SK-N-SH (cell line): ENCODE results near the gene COL1A2. TPM values are rescaled to one million over a fixed set of nuclear protein-coding genes. Genes with fewer than 3 reads are reported as not detected.

Experiments
- CTCF ChIA-PET: fragments of 300-600, 350-600 bp; formaldehyde crosslinking; extraction: SDS; loops from one replicate; lab custom pipeline; 2021; lab: Yijun Ruan, JAX
- POLR2A ChIA-PET: fragments of 350-600 bp; sonication (Branson Sonifier 250); formaldehyde crosslinking; extraction: SDS; loops from one replicate; lab custom pipeline; 2020; ENCODE audit warnings: antibody characterized with exemption, inconsistent platforms; lab: Yijun Ruan, JAX
- DNase-seq: peaks from one replicate; pipeline ENCODE4 v3.0.0; 2012
- H2AFZ ChIP-seq: fragments of 200-600 bp; sonication (generic); 2 replicates; pipeline ENCODE4 v1.8.1; 2016; ENCODE audit warnings: antibody characterized with exemption, mild to moderate bottlenecking, low read depth
- H3F3A ChIP-seq: fragments of 200-600 bp; sonication (generic); replicated peaks from 2 replicates; pipeline ENCODE3; 2016; ENCODE audit warnings: antibody characterized with exemption, mild to moderate bottlenecking; ENCODE audit not compliant: insufficient read depth
- H3K27ac ChIP-seq, 2 experiments: fragments of 200-500 bp in 1 of 2; fragments of 200-600 bp in 1 of 2; sonication (Bioruptor generic) in 1 of 2; sonication (generic), shearing (Covaris generic) in 1 of 2; 2 replicates each; pipeline versions ENCODE4 v1.5.1 to v1.6.1; 2014 to 2016; ENCODE audit warnings: low read depth in 2 of 2, inconsistent platforms in 1 of 2, low read length in 1 of 2, mild to moderate bottlenecking in 1 of 2, mixed read lengths in 1 of 2
- H3K27me3 ChIP-seq: fragments of 200-600 bp; sonication (generic), shearing (Covaris generic); 2 replicates; pipeline ENCODE4 v1.6.1; 2016; ENCODE audit warnings: mixed run types; ENCODE audit not compliant: insufficient read depth
- H3K36me3 ChIP-seq, 2 experiments: fragments of 200-500 bp in 1 of 2; fragments of 200-600 bp in 1 of 2; sonication (Bioruptor generic) in 1 of 2; sonication (generic) in 1 of 2; replicated peaks in 1 of 2; 2 replicates each; pipeline versions ENCODE3 to v1.5.1; 2014 to 2016; ENCODE audit warnings: low read length in 1 of 2, mild to moderate bottlenecking in 1 of 2; ENCODE audit not compliant: insufficient read depth in 2 of 2, control insufficient read depth in 1 of 2
- H3K4me1 ChIP-seq, 2 experiments: fragments of 200-500 bp in 1 of 2; fragments of 200-600 bp in 1 of 2; sonication (Bioruptor generic) in 1 of 2; sonication (generic), shearing (Covaris generic) in 1 of 2; 2 replicates each; pipeline versions ENCODE4 v1.5.1 to v1.6.1; 2014 to 2016; ENCODE audit warnings: low read depth in 1 of 2, low read length in 1 of 2, mixed run types in 1 of 2; ENCODE audit not compliant: insufficient read depth in 2 of 2, control insufficient read depth in 1 of 2
- H3K4me2 ChIP-seq: fragments of 200-600 bp; sonication (generic), shearing (Covaris generic); 2 replicates; pipeline ENCODE4 v1.6.1; 2017; ENCODE audit warnings: mixed run types
- H3K4me3 ChIP-seq, 2 experiments: fragments of 200-500 bp in 1 of 2; fragments of 200-600 bp in 1 of 2; sonication (Bioruptor generic) in 1 of 2; sonication (generic), shearing (Covaris generic) in 1 of 2; 2 replicates each; pipeline versions ENCODE4 v1.5.1 to v1.8.1; 2014 to 2016; ENCODE audit warnings: low read depth in 2 of 2, inconsistent platforms in 1 of 2, low read length in 1 of 2, mild to moderate bottlenecking in 1 of 2, mixed read lengths in 1 of 2, moderate library complexity in 1 of 2
- H3K79me2 ChIP-seq: fragments of 200-600 bp; sonication (generic); 2 replicates; pipeline ENCODE4 v1.8.1; 2017; ENCODE audit warnings: mild to moderate bottlenecking; ENCODE audit not compliant: insufficient read depth
- H3K9ac ChIP-seq: fragments of 200-600 bp; sonication (generic); 2 replicates; pipeline ENCODE4 v1.6.1; 2017; ENCODE audit warnings: mixed run types
- H3K9me2 ChIP-seq: fragments of 200-600 bp; sonication (generic); 2 replicates; pipeline ENCODE4 v1.6.1; 2017; ENCODE audit warnings: mixed run types
- H3K9me3 ChIP-seq: fragments of 200-600 bp; sonication (generic); 2 replicates; pipeline ENCODE4 v1.6.1; 2017; ENCODE audit warnings: mixed run types, mild to moderate bottlenecking, moderate library complexity
- H4K20me1 ChIP-seq: fragments of 200-600 bp; sonication (generic); 2 replicates; pipeline ENCODE4 v1.6.1; 2017; ENCODE audit warnings: mild to moderate bottlenecking, mixed run types; ENCODE audit not compliant: insufficient read depth
- CHD2 ChIP-seq: fragments of 150-350 bp; IDR thresholded peaks from 2 replicates; pipeline ENCODE4 v1.6.1; 2018; ENCODE audit warnings: low read length; ENCODE audit not compliant: partially characterized antibody
- ELF1 ChIP-seq: IDR thresholded peaks from 2 replicates; pipeline ENCODE4 v1.4.0; 2012
- EP300 ChIP-seq, 2 experiments: IDR thresholded peaks; 2 replicates each; pipeline versions ENCODE4 v1.4.0 to v1.6.1; 2012; ENCODE audit warnings: borderline replicate concordance in 1 of 2, low read depth in 1 of 2, low read length in 1 of 2
- FOSL2 ChIP-seq: IDR thresholded peaks from 2 replicates; pipeline ENCODE4 v1.4.0; 2012; ENCODE audit warnings: low read depth, mild to moderate bottlenecking, moderate library complexity, borderline replicate concordance
- FOXJ3 ChIP-seq: sonication (generic); formaldehyde crosslinking; IDR thresholded peaks from 2 replicates; pipeline ENCODE4 v1.5.1; 2020; ENCODE audit warnings: mild to moderate bottlenecking, missing genetic modification reagents
- FOXM1 ChIP-seq: IDR thresholded peaks from 2 replicates; pipeline ENCODE4 v1.4.0; 2012; ENCODE audit warnings: low read depth, mild to moderate bottlenecking
- GATA2 ChIP-seq: sonication (generic); formaldehyde crosslinking; IDR thresholded peaks from 2 replicates; pipeline ENCODE4 v1.5.0; 2020; ENCODE audit warnings: mild to moderate bottlenecking, missing genetic modification reagents
- IRF3 ChIP-seq: fragments of 150-350 bp; IDR thresholded peaks from 2 replicates; pipeline ENCODE4 v1.6.1; 2016; ENCODE audit warnings: mild to moderate bottlenecking, low read depth, low read length
- JUND ChIP-seq: IDR thresholded peaks from 2 replicates; pipeline ENCODE4 v1.4.0; 2012
- MAX ChIP-seq: IDR thresholded peaks from 2 replicates; pipeline ENCODE4 v1.4.0; 2012; ENCODE audit warnings: low read depth
- MXI1 ChIP-seq: IDR thresholded peaks from 2 replicates; pipeline ENCODE4 v1.6.1; 2012; ENCODE audit warnings: mild to moderate bottlenecking, low read depth, low read length, improper control_type of control experiment
- NFIC ChIP-seq: IDR thresholded peaks from 2 replicates; pipeline ENCODE4 v1.4.0; 2012; ENCODE audit warnings: borderline replicate concordance
- NRF1 ChIP-seq: IDR thresholded peaks from 2 replicates; pipeline ENCODE4 v1.6.1; 2012; ENCODE audit warnings: low read depth, mild to moderate bottlenecking, low read length
- PBX3 ChIP-seq: IDR thresholded peaks from 2 replicates; pipeline ENCODE4; 2012
- POLR2AphosphoS5 ChIP-seq: IDR thresholded peaks from 2 replicates; pipeline ENCODE4 v1.6.1; 2012; ENCODE audit warnings: low read depth, low read length
- RCOR1 ChIP-seq: fragments of 150-350 bp; IDR thresholded peaks from 2 replicates; pipeline ENCODE4 v1.6.1; 2017; ENCODE audit warnings: antibody characterized with exemption, low read length
- REST ChIP-seq: IDR thresholded peaks from 2 replicates; pipeline ENCODE4 v1.6.1; 2012; ENCODE audit warnings: mild to moderate bottlenecking, low read depth, low read length, moderate library complexity
- SIN3A ChIP-seq: IDR thresholded peaks from 2 replicates; pipeline ENCODE4 v1.6.1; 2012; ENCODE audit warnings: low read depth, mild to moderate bottlenecking, low read length, moderate library complexity, borderline replicate concordance
- SMC3 ChIP-seq: IDR thresholded peaks from 2 replicates; pipeline ENCODE4 v1.6.1; 2012; ENCODE audit warnings: low read depth, low read length, improper control_type of control experiment
- TAF1 ChIP-seq: IDR thresholded peaks from 2 replicates; pipeline ENCODE4 v1.6.1; 2012; ENCODE audit warnings: low read depth, mild to moderate bottlenecking, low read length, moderate library complexity, borderline replicate concordance
- TCF12 ChIP-seq: IDR thresholded peaks from 2 replicates; pipeline ENCODE4 v1.4.0; 2012
- ZBTB33 ChIP-seq: IDR thresholded peaks from 2 replicates; pipeline ENCODE4 v1.4.0; 2012; ENCODE audit warnings: low read depth, borderline replicate concordance
- WGBS: methylation state at CpG from one replicate; pipeline ENCODE4 v1.1.6; 2017; ENCODE audit warnings: low lambda C conversion rate; 5-methylcytosine and 5-hydroxymethylcytosine counted together
- polyA plus RNA-seq, 3 experiments: library from polyadenylated mRNA; depleted of rRNA; stranded (reverse); fragments of >200 nt; gene quantifications; 2 replicates each; pipeline ENCODE4 v1.2.3, GENCODE V29; 2012

The COL1A2 gene
- polyA plus RNA-seq, 1 of the 3 experiments (the other 2 are of a cell fraction), result 11.4 TPM

- WGBS, result 47% methylated on average over 5 of the region's 5 CpGs
- TF ChIP-seq ELF1, result no peak
- peak; percentile 80 for TF ChIP-seq TCF12
- peak; percentile 53; the same call in 1 of the 2 replicates for TF ChIP-seq JUND
- TF ChIP-seq MXI1, result no peak
- peak; percentile 20; the same call in 1 of the 2 replicates for TF ChIP-seq SMC3
- TF ChIP-seq FOSL2, result peak; percentile 29; the same call in 1 of the 2 replicates
- TF ChIP-seq PBX3, result peak; percentile 68
- TF ChIP-seq MAX, result 0 out of 2 replicates have a peak, but pooled peaks have one; percentile 7
- no peak; the same call in 1 of the 2 replicates for TF ChIP-seq RCOR1
- TF ChIP-seq FOXM1, result no peak; the same call in 1 of the 2 replicates
- TF ChIP-seq NRF1, result no peak
- peak; percentile 36 for TF ChIP-seq CHD2
- no peak for TF ChIP-seq GATA2 (CRISPR knock-in tag)
- no peak for TF ChIP-seq FOXJ3 (CRISPR knock-in tag)
- peak; percentile 75; the same call in 1 of the 2 replicates for TF ChIP-seq SIN3A
- TF ChIP-seq EP300 (IDR thresholded peaks at IDR 0.05; ENCODE audit: borderline replicate concordance in 1 of 2, low read depth in 1 of 2, low read length in 1 of 2), result peak in 1 of 2 experiments; percentile 76; a peak in 1 of 4 replicates
- peak; percentile 18; the same call in 1 of the 2 replicates for TF ChIP-seq ZBTB33
- peak; percentile 67; the same call in 1 of the 2 replicates for TF ChIP-seq REST
- no peak for TF ChIP-seq IRF3
- TF ChIP-seq TAF1, result peak; percentile 68
- peak; percentile 93 for TF ChIP-seq POLR2AphosphoS5
- peak; percentile 88 for TF ChIP-seq NFIC
- H3K9ac ChIP-seq, result peak overlapping the region; percentile 81
- H4K20me1 ChIP-seq, result no peaks in the 10 kb centered on the region
- H3K4me3 ChIP-seq, result no peak overlapping the region; a peak in 1 of 4 replicates
- peak overlapping the region; percentile 73 for H3K4me2 ChIP-seq
- H3K4me1 ChIP-seq, result peaks cover 11 to 31% of the 10 kb centered on the region in 2 experiments; a peak in 3 of 4 replicates
- H3K27ac ChIP-seq, result peak overlapping the region; percentile 96 to 100
- CTCF ChIA-PET, result interaction anchor here (0.8 to 1.2 kb wide), 2 partner anchors 61 to 80 kb away, joined by 3 to 4 read pairs; no protein-coding TSS in a partner anchor
- H2AFZ ChIP-seq, result peak overlapping the region; percentile 50; the same call in 1 of the 2 replicates
- no peak for DNase-seq
- H3K9me2 ChIP-seq, result no peaks in the 10 kb centered on the region
- no peaks in the 10 kb centered on the region for H3K79me2 ChIP-seq
- H3F3A ChIP-seq, result peaks cover 36% of the 10 kb centered on the region
- H3K9me3 ChIP-seq, result no peaks in the 10 kb centered on the region
- POLR2A ChIA-PET, result no interaction called here
- peaks cover 0 to 9% of the 10 kb centered on the region in 2 experiments for H3K36me3 ChIP-seq
- H3K27me3 ChIP-seq, result no peaks in the 10 kb centered on the region
These were observed 19.8 kb upstream of the COL1A2 start for GRCh38 chr7:94374721-94375566.
